ENCODE results near the gene VPS26B.

Gene VPS26B

DNA sequence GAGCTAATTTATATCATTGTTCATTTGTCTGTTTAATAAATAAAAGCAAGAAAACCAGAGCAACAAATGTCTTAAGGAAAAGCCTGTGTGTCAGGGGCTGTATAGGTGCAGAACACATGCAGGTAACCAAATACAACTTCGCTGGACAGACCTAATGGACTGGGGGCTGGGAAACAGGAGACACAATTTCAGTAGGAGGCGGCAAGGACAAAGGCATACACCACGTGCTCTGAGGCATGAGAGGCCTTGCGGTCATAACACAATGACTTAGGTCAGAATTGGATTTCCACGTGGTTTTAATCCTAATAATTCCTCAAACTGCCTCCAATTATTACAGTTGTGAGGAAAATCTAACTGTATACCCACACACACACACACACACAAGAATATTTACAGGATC is 43.0 kb downstream of the VPS26B start:
- Histone ChIP-seq H3K4me3 (no peak overlapping the region), H3K27ac (0 out of 2 replicates have a peak overlapping the region, but pooled peaks have one; percentile 77), H3K9me3 (ENCODE audit: low read depth, low read length) (no peaks in the 10 kb centered on the region), H3K9ac (ENCODE audit: insufficient read length) (no peak overlapping the region), H3K36me3 (ENCODE audit: insufficient read depth, low read length) (peaks cover 4% of the 10 kb centered on the region; the same call in 1 of the 2 replicates)
- TF ChIP-seq FOXP2 (optimal IDR thresholded peaks at IDR 0.05; ENCODE audit: control extremely low read depth, extremely low read length, insufficient read depth) (no peak), EZH2 (IDR thresholded peaks at IDR 0.05) (no peak)
- DNase-seq (ENCODE audit: low read depth, low spot score) = no peak

DNA sequence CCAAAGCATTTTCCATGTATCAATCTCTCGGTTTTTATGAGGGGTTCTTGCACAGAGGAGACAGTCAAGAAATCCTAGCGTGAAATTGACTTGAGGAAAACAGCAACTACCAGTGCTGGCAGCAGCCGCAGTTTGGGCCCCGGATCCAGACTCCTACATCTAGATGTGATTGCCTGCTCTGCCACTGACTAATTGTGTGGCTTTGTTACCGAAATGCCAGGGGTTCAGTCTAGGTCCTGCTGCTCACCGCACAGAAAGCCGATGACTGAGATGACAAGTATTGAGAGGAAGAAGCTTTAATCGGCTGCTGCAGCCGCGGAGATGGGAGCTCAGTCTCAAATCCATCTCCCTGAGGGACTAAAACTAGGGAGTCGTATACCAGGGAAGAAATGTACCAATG is 43.5 kb downstream of the VPS26B start:
- Histone ChIP-seq H3K4me3 (no peak overlapping the region), H3K36me3 (ENCODE audit: insufficient read depth, low read length) (no peaks in the 10 kb centered on the region; the same call in 1 of the 2 replicates), H3K9me3 (ENCODE audit: low read depth, low read length) (no peaks in the 10 kb centered on the region), H3K9ac (ENCODE audit: insufficient read length) (no peak overlapping the region), H3K27ac (no peak overlapping the region)
- no peak for DNase-seq (ENCODE audit: low read depth, low spot score)
- TF ChIP-seq FOXP2 (optimal IDR thresholded peaks at IDR 0.05; ENCODE audit: control extremely low read depth, extremely low read length, insufficient read depth) (no peak), POLR2AphosphoS5 (IDR thresholded peaks at IDR 0.05; ENCODE audit: borderline replicate concordance, low read depth, low read length) (no peak), EZH2 (IDR thresholded peaks at IDR 0.05) (no peak)

DNA sequence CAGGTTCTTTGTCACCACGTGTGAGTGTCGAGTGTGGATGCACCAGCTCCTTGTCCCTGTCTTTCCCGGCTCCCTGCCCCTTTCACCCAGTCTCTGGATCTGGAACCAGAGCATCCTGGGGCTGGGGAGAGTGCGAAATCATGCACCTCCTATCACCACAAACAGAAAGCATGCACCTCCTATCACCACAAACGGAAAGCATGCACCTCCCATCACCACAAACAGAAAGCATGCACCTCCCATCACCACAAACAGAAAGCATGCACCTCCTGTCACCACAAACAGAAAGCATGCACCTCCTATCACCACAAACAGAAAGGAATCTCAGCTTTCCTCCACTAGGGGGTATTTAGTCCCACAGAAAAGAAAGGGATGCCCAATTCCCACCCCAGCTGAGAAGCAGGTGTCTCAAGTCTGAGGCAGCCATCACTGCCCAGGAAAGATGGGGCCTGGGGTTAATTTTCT is 45.8 kb downstream of the VPS26B start:
- DNase-seq (ENCODE audit: low read depth, low spot score) = no peak
- Histone ChIP-seq H3K4me3 (no peak overlapping the region), H3K9ac (ENCODE audit: insufficient read length) (no peak overlapping the region), H3K27ac (no peak overlapping the region), H3K9me3 (ENCODE audit: low read depth, low read length) (no peaks in the 10 kb centered on the region), H3K36me3 (ENCODE audit: insufficient read depth, low read length) (no peaks in the 10 kb centered on the region)
- no peak for TF ChIP-seq POLR2AphosphoS5 (IDR thresholded peaks at IDR 0.05; ENCODE audit: borderline replicate concordance, low read depth, low read length)
- no peak for TF ChIP-seq FOXP2 (optimal IDR thresholded peaks at IDR 0.05; ENCODE audit: control extremely low read depth, extremely low read length, insufficient read depth)
- TF ChIP-seq EZH2 (IDR thresholded peaks at IDR 0.05) = no peak

DNA sequence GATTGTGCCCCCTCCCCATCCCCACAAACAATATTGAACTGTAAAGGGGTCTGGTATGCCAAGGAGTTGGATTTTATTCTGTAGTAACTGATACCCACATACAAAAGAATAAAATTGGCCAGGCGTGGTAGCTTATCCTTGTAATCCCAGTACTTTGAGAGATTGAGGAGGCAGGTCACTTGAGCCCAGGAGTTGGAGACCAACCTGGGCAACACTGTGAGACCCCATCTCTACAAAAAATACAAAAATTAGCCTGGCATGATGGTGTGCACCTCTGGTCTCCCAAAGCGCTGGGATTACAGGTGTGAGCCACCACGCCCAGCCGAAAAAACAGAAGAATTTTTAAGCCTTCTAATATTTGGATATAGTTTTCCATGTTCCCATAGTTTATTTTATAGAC is 47.5 kb downstream of the VPS26B start:
- TF ChIP-seq FOXP2 (optimal IDR thresholded peaks at IDR 0.05; ENCODE audit: control extremely low read depth, extremely low read length, insufficient read depth) = no peak
- no peak for TF ChIP-seq EZH2 (IDR thresholded peaks at IDR 0.05)
- TF ChIP-seq POLR2AphosphoS5 (IDR thresholded peaks at IDR 0.05; ENCODE audit: borderline replicate concordance, low read depth, low read length) = no peak
- Histone ChIP-seq H3K4me3 (no peak overlapping the region), H3K27ac (no peak overlapping the region), H3K36me3 (ENCODE audit: insufficient read depth, low read length) (no peaks in the 10 kb centered on the region), H3K9ac (ENCODE audit: insufficient read length) (no peak overlapping the region), H3K9me3 (ENCODE audit: low read depth, low read length) (no peaks in the 10 kb centered on the region)
- DNase-seq (ENCODE audit: low read depth, low spot score) = no peak

DNA sequence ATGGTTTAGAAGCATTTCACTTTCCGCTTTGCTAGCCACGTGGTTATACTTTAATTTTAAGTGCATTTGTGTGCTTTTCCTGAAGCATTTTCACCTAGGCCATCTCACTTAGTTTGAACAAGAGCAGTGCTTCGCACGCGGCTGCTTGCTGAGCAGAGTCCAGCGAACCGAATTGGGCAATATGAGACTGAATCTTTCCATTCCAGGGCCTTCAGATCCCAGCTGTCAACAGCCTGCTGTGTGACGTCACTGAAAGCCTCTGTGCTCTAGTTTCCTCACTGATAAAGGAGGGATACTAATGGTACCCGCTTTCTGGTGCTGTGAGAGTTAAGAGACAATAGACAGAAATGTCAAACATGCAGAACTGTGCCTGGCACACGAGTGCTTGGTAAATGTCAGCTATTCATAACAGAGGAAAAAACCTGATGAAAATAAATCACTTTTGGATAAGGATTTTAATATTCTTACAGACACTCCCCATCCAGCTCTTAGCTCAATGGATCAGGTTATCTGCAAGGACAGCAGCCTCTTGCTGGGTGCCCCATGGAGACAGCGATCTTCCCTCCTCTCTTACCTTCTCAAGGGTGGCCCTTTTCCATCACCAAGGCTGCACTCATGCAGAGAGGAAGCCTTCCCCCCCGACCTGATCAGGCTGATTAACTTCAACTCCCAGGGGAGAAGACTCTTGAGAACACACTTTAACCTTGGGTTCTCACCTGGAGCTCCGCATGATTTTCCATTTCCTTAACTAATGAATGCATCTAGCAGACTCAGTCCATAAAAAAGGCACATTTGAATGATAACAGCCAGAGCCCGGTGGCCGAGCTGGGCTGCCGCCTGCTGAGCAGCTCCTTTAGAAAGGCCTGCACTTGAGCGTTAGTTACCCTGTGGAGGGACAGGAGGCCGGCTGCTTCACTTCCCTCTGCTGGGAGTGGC is 48.2 kb downstream of the VPS26B start:
- DNase-seq (ENCODE audit: low read depth, low spot score) = no peak

DNA sequence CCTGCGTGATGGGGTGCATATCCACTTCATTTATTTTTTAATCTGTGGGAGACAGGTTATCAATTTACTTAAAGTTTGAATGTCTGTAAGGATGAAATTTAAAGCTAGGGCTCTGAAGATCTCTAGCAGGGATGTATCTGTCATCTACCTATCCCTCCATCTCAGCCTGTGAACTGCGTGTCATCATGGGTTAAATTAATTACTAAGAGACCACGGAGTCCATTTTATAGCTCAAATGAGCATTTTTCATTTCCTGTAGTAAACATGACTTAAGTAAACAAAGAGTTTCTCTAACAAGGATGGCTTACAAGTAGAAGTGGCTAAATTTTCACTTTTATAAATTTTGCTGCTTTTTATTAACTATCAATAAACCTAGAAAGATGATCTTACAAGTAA is 48.8 kb downstream of the VPS26B start:
- H3K4me3 ChIP-seq = peak overlapping the region; percentile 89
- no peak for DNase-seq (ENCODE audit: low read depth, low spot score)
- H3K9ac ChIP-seq (ENCODE audit: insufficient read length) = no peak overlapping the region
- H3K36me3 ChIP-seq (ENCODE audit: insufficient read depth, low read length) = no peaks in the 10 kb centered on the region
- no peak overlapping the region for H3K27ac ChIP-seq
- no peaks in the 10 kb centered on the region for H3K9me3 ChIP-seq (ENCODE audit: low read depth, low read length)
- TF ChIP-seq FOXP2 (optimal IDR thresholded peaks at IDR 0.05; ENCODE audit: control extremely low read depth, extremely low read length, insufficient read depth) = no peak
- TF ChIP-seq POLR2AphosphoS5 (IDR thresholded peaks at IDR 0.05; ENCODE audit: borderline replicate concordance, low read depth, low read length) = no peak
- no peak for TF ChIP-seq EZH2 (IDR thresholded peaks at IDR 0.05)

More for the DNA sequence above, 48.2 kb downstream of the VPS26B start:
- TF ChIP-seq FOXP2 (optimal IDR thresholded peaks at IDR 0.05; ENCODE audit: control extremely low read depth, extremely low read length, insufficient read depth) (no peak), POLR2AphosphoS5 (IDR thresholded peaks at IDR 0.05; ENCODE audit: borderline replicate concordance, low read depth, low read length) (no peak), EZH2 (IDR thresholded peaks at IDR 0.05) (no peak)
- Histone ChIP-seq H3K27ac (no peak overlapping the region), H3K36me3 (ENCODE audit: insufficient read depth, low read length) (no peaks in the 10 kb centered on the region), H3K4me3 (no peak overlapping the region), H3K9me3 (ENCODE audit: low read depth, low read length) (no peaks in the 10 kb centered on the region), H3K9ac (ENCODE audit: insufficient read length) (no peak overlapping the region)

DNA sequence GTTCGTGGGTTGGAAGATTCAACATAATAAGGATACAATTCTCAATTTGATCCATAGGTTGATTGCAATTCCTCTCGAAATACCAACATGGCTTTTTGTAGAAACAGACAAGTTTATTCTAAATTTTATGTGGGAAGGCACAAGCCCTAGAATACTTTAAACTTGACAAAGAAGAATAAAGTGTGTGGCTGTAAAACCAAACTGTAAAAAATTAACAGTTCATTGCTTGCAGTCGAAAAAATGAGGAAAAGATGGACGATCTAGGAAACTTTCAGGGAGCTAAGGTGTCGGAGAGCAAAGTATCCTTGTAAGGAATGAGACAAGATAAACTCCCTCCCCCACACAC is 50.7 kb downstream of the VPS26B start:
- no peaks in the 10 kb centered on the region for H3K36me3 ChIP-seq (ENCODE audit: insufficient read depth, low read length)
- H3K9me3 ChIP-seq (ENCODE audit: low read depth, low read length) = no peaks in the 10 kb centered on the region
- peak overlapping the region; percentile 89 for H3K4me3 ChIP-seq
- TF ChIP-seq FOXP2 (optimal IDR thresholded peaks at IDR 0.05; ENCODE audit: control extremely low read depth, extremely low read length, insufficient read depth) (no peak), POLR2AphosphoS5 (IDR thresholded peaks at IDR 0.05; ENCODE audit: borderline replicate concordance, low read depth, low read length) (no peak), EZH2 (IDR thresholded peaks at IDR 0.05) (no peak)
- H3K27ac ChIP-seq = no peak overlapping the region
- DNase-seq (ENCODE audit: low read depth, low spot score) = no peak
- H3K9ac ChIP-seq (ENCODE audit: insufficient read length) = peak overlapping the region; percentile 78

DNA sequence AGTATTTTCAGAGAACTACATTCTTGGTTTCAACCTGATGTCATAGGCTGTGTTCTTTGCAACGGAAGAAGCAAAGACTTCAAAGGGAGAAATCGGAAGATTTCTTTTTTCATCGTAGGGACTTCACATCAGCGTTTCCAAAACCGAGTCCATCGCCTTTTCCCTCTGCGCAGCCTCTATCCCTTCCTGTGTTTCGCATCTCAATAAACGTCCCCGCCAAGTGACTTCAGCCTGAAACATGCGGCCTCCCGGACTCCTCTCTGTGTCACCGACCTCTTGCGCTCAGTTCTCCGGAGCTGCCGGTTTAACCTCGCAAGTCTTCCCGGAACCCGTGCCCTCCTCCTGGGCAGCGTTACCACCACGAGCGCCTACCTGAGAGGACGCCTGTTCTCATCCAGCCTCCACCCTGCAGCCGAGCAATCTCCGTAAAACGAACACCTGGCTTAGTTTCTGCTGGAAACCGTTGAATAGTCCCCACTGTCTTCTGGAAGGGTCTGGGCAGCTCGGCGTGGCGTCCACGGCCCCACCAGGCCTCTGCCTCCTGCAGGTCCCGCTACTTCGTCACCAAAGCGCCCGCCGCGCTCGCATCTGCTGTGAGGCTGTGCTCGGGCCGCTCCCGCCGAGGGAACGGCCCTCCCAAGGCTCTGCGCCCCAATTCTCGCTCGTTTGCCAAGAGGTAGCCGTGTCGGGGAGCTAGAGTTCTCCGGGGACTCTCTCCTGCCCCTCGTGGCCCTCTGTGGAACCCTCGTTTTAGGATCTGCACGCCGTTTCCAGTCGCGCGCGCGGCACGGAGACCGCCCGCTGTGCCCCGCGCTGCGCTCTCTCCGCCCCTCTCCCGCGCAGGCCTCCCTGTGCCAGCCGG is 51.3 kb downstream of the VPS26B start, which contains the start of gene GLB1L3:
Gene GLB1L3, plus strand, starts transcription at position 846 of the 862 bp plus-strand sequence. CDS start 362 bp downstream, outside the sequence.
- no peak for TF ChIP-seq POLR2AphosphoS5 (IDR thresholded peaks at IDR 0.05; ENCODE audit: borderline replicate concordance, low read depth, low read length)
- TF ChIP-seq EZH2 (IDR thresholded peaks at IDR 0.05) = no peak
- TF ChIP-seq FOXP2 (optimal IDR thresholded peaks at IDR 0.05; ENCODE audit: control extremely low read depth, extremely low read length, insufficient read depth) = no peak
- Histone ChIP-seq H3K27ac (no peak within 1 kb of the TSS), H3K4me3 (peak within 1 kb of the TSS; percentile 89), H3K9me3 (ENCODE audit: low read depth, low read length) (no peaks in the 10 kb centered on the region), H3K9ac (ENCODE audit: insufficient read length) (peak within 1 kb of the TSS; percentile 78), H3K36me3 (ENCODE audit: insufficient read depth, low read length) (no peaks in the 10 kb centered on the region)
- no peak for DNase-seq (ENCODE audit: low read depth, low spot score)

Measured in SK-N-MC (cell line).